ENCODE data around the gene FAM98C. TPM values are rescaled to one million over a fixed set of nuclear protein-coding genes. Genes with fewer than 3 reads are reported as not detected.

The FAM98C gene
- total and polyA plus RNA-seq, 2 of the 13 experiments (the other 11 are each of a cell fraction or from before 2014, with no cell fraction given) = 10.0 to 11.5 TPM

GRCh38 chr19:38375098-38375493 lies 27.8 kb upstream of the FAM98C start (continued):
- no peak for TF ChIP-seq SP140L (CRISPR knock-in tag; IDR thresholded peaks at IDR 0.05; ENCODE audit: borderline replicate concordance)
- TF ChIP-seq KAT8 (CRISPR knock-in tag; IDR thresholded peaks at IDR 0.05) = no peak
- TF ChIP-seq ZFYVE20 (CRISPR knock-in tag; IDR thresholded peaks at IDR 0.05; ENCODE audit: borderline replicate concordance, low read depth) = no peak
- no peak for TF ChIP-seq HOXA3 (CRISPR knock-in tag; IDR thresholded peaks at IDR 0.05)
- TF ChIP-seq ZNF556 (CRISPR knock-in tag; IDR thresholded peaks at IDR 0.05; ENCODE audit: borderline replicate concordance) = 0 out of 2 replicates have a peak, but pooled peaks have one; percentile 21
- 0 out of 2 replicates have a peak, but pooled peaks have one; percentile 14 for TF ChIP-seq ZNF790 (CRISPR knock-in tag; IDR thresholded peaks at IDR 0.05; ENCODE audit: borderline replicate concordance)
- TF ChIP-seq CREB1 (IDR thresholded peaks at IDR 0.05) = no peak
- no peak for TF ChIP-seq CREB1 (CRISPR knock-in tag; IDR thresholded peaks at IDR 0.05)
- TF ChIP-seq SMAD9 (CRISPR knock-in tag; IDR thresholded peaks at IDR 0.05) = no peak
- TF ChIP-seq, protein P1, sequence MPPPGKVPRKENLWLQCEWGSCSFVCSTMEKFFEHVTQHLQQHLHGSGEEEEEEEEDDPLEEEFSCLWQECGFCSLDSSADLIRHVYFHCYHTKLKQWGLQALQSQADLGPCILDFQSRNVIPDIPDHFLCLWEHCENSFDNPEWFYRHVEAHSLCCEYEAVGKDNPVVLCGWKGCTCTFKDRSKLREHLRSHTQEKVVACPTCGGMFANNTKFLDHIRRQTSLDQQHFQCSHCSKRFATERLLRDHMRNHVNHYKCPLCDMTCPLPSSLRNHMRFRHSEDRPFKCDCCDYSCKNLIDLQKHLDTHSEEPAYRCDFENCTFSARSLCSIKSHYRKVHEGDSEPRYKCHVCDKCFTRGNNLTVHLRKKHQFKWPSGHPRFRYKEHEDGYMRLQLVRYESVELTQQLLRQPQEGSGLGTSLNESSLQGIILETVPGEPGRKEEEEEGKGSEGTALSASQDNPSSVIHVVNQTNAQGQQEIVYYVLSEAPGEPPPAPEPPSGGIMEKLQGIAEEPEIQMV (CRISPR knock-in tag; IDR thresholded peaks at IDR 0.05; ENCODE audit: low read depth) = peak; percentile 3; the same call in 1 of the 2 replicates
- TF ChIP-seq NFE2L2 (IDR thresholded peaks at IDR 0.05; ENCODE audit: low read length) = no peak
- TF ChIP-seq ESRRA (CRISPR knock-in tag; IDR thresholded peaks at IDR 0.05; ENCODE audit: low read depth) = no peak
- no peak for TF ChIP-seq ZNF879 (CRISPR knock-in tag; IDR thresholded peaks at IDR 0.05)
- no peak for TF ChIP-seq STAT6 (CRISPR knock-in tag; IDR thresholded peaks at IDR 0.05; ENCODE audit: borderline replicate concordance)
- TF ChIP-seq ZBTB42 (CRISPR knock-in tag; IDR thresholded peaks at IDR 0.05) = 0 out of 2 replicates have a peak, but pooled peaks have one; percentile 10
- no peak for TF ChIP-seq CENPT (CRISPR knock-in tag; IDR thresholded peaks at IDR 0.05; ENCODE audit: low read depth)
- TF ChIP-seq ZSCAN21 (CRISPR knock-in tag; IDR thresholded peaks at IDR 0.05; ENCODE audit: borderline replicate concordance) = 0 out of 2 replicates have a peak, but pooled peaks have one; percentile 22
- TF ChIP-seq CAMTA2 (CRISPR knock-in tag; IDR thresholded peaks at IDR 0.05; ENCODE audit: borderline replicate concordance) = no peak
- no peak for TF ChIP-seq TBP (CRISPR knock-in tag; IDR thresholded peaks at IDR 0.05)
- TF ChIP-seq SRSF1 (optimal IDR thresholded peaks at IDR 0.05; ENCODE audit: low read depth, low read length) = peak; percentile 20
- 0 out of 2 replicates have a peak, but pooled peaks have one; percentile 7 for TF ChIP-seq CCDC6 (CRISPR knock-in tag; IDR thresholded peaks at IDR 0.05)
- TF ChIP-seq CBX2 (IDR thresholded peaks at IDR 0.05; ENCODE audit: low read depth, low read length) = no peak
- TF ChIP-seq CBX2 (CRISPR knock-in tag; IDR thresholded peaks at IDR 0.05; ENCODE audit: low read depth) = no peak
- TF ChIP-seq NAIF1 (CRISPR knock-in tag; IDR thresholded peaks at IDR 0.05; ENCODE audit: borderline replicate concordance) = no peak
- 0 out of 2 replicates have a peak, but pooled peaks have one; percentile 8 for TF ChIP-seq MAX (IDR thresholded peaks at IDR 0.05)
- no peak for TF ChIP-seq ETV6 (CRISPR knock-in tag; conservative IDR thresholded peaks at IDR 0.05)
- TF ChIP-seq ZNF235 (CRISPR knock-in tag; IDR thresholded peaks at IDR 0.05; ENCODE audit: borderline replicate concordance) = no peak
